Measurements from ENCODE around the gene SLMAP.

DNA sequence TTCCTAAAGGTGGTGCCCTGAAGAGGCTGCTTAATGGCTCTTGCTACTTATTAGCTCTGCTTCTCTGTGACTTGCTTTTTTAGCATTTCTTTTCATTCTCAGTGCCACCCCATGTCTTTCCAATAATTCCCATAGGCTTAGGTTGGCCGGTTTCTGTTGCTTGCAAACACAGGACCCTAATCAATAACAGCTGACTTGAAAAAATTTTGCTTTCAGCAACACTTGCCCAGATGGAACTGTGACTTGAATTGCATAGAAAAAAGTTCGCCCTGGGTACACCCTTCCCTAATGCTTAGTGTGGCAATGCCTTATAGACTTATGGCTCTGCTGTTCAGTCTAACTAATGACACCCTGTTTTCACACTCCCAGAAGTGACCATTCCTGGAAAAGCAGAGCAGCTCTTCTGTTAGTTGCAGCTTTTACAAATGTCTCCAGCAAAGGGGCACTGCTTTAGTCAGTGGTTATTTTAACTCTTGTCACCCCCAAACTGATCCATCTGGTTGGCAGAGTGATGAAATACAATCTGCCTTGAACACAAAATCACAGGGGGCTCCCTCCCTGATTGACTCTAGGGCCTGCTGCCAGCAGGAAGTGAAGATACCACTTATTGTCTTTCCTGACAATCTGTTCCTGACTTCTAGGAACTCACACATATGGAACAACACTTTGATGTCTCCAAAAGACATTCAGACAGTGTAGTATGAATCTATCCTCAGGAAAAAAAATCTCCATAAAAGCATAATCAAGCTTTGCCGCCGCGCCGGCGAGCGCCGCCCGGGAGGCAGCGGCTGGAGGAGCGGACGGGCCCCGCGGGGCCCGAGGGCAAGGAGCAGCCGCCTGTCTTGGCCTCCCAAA is 9.7 kb upstream of the SLMAP start:
- TF ChIP-seq, protein P1, sequence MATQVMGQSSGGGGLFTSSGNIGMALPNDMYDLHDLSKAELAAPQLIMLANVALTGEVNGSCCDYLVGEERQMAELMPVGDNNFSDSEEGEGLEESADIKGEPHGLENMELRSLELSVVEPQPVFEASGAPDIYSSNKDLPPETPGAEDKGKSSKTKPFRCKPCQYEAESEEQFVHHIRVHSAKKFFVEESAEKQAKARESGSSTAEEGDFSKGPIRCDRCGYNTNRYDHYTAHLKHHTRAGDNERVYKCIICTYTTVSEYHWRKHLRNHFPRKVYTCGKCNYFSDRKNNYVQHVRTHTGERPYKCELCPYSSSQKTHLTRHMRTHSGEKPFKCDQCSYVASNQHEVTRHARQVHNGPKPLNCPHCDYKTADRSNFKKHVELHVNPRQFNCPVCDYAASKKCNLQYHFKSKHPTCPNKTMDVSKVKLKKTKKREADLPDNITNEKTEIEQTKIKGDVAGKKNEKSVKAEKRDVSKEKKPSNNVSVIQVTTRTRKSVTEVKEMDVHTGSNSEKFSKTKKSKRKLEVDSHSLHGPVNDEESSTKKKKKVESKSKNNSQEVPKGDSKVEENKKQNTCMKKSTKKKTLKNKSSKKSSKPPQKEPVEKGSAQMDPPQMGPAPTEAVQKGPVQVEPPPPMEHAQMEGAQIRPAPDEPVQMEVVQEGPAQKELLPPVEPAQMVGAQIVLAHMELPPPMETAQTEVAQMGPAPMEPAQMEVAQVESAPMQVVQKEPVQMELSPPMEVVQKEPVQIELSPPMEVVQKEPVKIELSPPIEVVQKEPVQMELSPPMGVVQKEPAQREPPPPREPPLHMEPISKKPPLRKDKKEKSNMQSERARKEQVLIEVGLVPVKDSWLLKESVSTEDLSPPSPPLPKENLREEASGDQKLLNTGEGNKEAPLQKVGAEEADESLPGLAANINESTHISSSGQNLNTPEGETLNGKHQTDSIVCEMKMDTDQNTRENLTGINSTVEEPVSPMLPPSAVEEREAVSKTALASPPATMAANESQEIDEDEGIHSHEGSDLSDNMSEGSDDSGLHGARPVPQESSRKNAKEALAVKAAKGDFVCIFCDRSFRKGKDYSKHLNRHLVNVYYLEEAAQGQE (IDR thresholded peaks at IDR 0.05; ENCODE audit: low read depth), result no peak
- TF ChIP-seq EP300 (IDR thresholded peaks at IDR 0.05; ENCODE audit: borderline replicate concordance), result no peak
- TF ChIP-seq EGR1 (IDR thresholded peaks at IDR 0.05), result no peak
- no peak for TF ChIP-seq CREB1 (IDR thresholded peaks at IDR 0.05; ENCODE audit: low read depth)
- TF ChIP-seq, protein P2, sequence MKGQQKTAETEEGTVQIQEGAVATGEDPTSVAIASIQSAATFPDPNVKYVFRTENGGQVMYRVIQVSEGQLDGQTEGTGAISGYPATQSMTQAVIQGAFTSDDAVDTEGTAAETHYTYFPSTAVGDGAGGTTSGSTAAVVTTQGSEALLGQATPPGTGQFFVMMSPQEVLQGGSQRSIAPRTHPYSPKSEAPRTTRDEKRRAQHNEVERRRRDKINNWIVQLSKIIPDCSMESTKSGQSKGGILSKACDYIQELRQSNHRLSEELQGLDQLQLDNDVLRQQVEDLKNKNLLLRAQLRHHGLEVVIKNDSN (IDR thresholded peaks at IDR 0.05), result no peak
- TF ChIP-seq RAD21 (IDR thresholded peaks at IDR 0.05; ENCODE audit: low read depth), result no peak
